HFFc6 (cell line): ENCODE data around the gene RDX. TPM values are rescaled to one million over a fixed set of nuclear protein-coding genes. Genes with fewer than 3 reads are reported as not detected.
A peak's percentile ranks its signal among the peaks of the same experiment; 100 is the strongest.

ENCODE experiments used
- DNase-seq: peaks from one replicate; pipeline ENCODE4 v3.0.0-alpha.2; 2018
- H3K27ac Mint-ChIP-seq: 2 replicates; pipeline ENCODE4 v1.8.0; 2020; ENCODE audit warnings: mild to moderate bottlenecking, mixed read lengths
- H3K27me3 Mint-ChIP-seq: 2 replicates; pipeline ENCODE4 v1.8.0; 2021; ENCODE audit warnings: mild to moderate bottlenecking, moderate library complexity, mixed read lengths; ENCODE audit not compliant: insufficient read depth
- H3K36me3 Mint-ChIP-seq: 2 replicates; pipeline ENCODE4 v1.8.0; 2021; ENCODE audit warnings: low read depth, mixed read lengths
- H3K4me1 Mint-ChIP-seq: 2 replicates; pipeline ENCODE4 v1.8.0; 2020; ENCODE audit warnings: low read depth, mixed read lengths
- H3K4me3 Mint-ChIP-seq: 2 replicates; pipeline ENCODE4 v1.8.0; 2020; ENCODE audit warnings: mild to moderate bottlenecking, moderate library complexity, mixed read lengths
- H3K9me3 Mint-ChIP-seq: 2 replicates; pipeline ENCODE4 v1.8.0; 2020; ENCODE audit warnings: mild to moderate bottlenecking, mixed read lengths
- CTCF ChIP-seq: fragments of 200-600 bp; sonication (generic); IDR thresholded peaks from 2 replicates; pipeline ENCODE4 v1.5.0; 2021; ENCODE audit warnings: antibody characterized with exemption, mild to moderate bottlenecking
- total RNA-seq, 6 experiments: library from RNA; stranded (reverse); fragmentation: NEBNext Ultra II Directional; extraction: Animal tissue kit (Norgen Biotek cat#: 25700); gene quantifications; 2 replicates in 1 of 6; 3 replicates in 5 of 6; pipeline ENCODE4 v1.2.3, GENCODE V29; 2021

Gene RDX
- total RNA-seq, 6 experiments from 2014 or later: 105 to 131 (median 112) TPM

- Mint-ChIP-seq H3K27ac (no peak overlapping the region), H3K4me1 (peaks cover 5% of the 10 kb centered on the region; the same call in 1 of the 2 replicates), H3K9me3 (no peaks in the 10 kb centered on the region), H3K27me3 (no peaks in the 10 kb centered on the region), H3K4me3 (no peak overlapping the region), H3K36me3 (peaks cover 23% of the 10 kb centered on the region)
- DNase-seq: no peak
- TF ChIP-seq CTCF: no peak
These were observed 135.4 kb downstream of the RDX start for GRCh38 chr11:110161061-110161460.

GRCh38 chr11:110160437-110160836, 136.0 kb downstream of the RDX start:
- Mint-ChIP-seq H3K27me3 (no peaks in the 10 kb centered on the region), H3K4me1 (peaks cover 5% of the 10 kb centered on the region; the same call in 1 of the 2 replicates), H3K4me3 (no peak overlapping the region), H3K27ac (no peak overlapping the region), H3K36me3 (peaks cover 20% of the 10 kb centered on the region), H3K9me3 (no peaks in the 10 kb centered on the region)
- TF ChIP-seq CTCF: no peak
- no peak for DNase-seq

GRCh38 chr11:110160016-110160415, 136.4 kb downstream of the RDX start:
- no peak for TF ChIP-seq CTCF
- Mint-ChIP-seq H3K27me3 (no peaks in the 10 kb centered on the region), H3K27ac (no peak overlapping the region), H3K9me3 (no peaks in the 10 kb centered on the region), H3K36me3 (peaks cover 16% of the 10 kb centered on the region), H3K4me1 (peaks cover 5% of the 10 kb centered on the region; the same call in 1 of the 2 replicates), H3K4me3 (no peak overlapping the region)
- peak; percentile 7 for DNase-seq

GRCh38 chr11:110159476-110159875, 136.9 kb downstream of the RDX start:
- Mint-ChIP-seq H3K27me3 (no peaks in the 10 kb centered on the region), H3K36me3 (peaks cover 11% of the 10 kb centered on the region), H3K9me3 (no peaks in the 10 kb centered on the region), H3K4me1 (peaks cover 5% of the 10 kb centered on the region; the same call in 1 of the 2 replicates), H3K27ac (no peak overlapping the region), H3K4me3 (no peak overlapping the region)
- TF ChIP-seq CTCF: no peak
- DNase-seq: no peak

- no peak for TF ChIP-seq CTCF
- Mint-ChIP-seq H3K4me3 (no peak overlapping the region), H3K9me3 (no peaks in the 10 kb centered on the region), H3K27me3 (no peaks in the 10 kb centered on the region), H3K36me3 (peaks cover 13% of the 10 kb centered on the region; the same call in 1 of the 2 replicates), H3K27ac (peak overlapping the region; percentile 5; the same call in 1 of the 2 replicates), H3K4me1 (peaks cover 5% of the 10 kb centered on the region; the same call in 1 of the 2 replicates)
- DNase-seq: no peak
These were observed 137.9 kb downstream of the RDX start for GRCh38 chr11:110158317-110159200.
